ENCODE results near the gene DDX11. TPM values are rescaled to one million over a fixed set of nuclear protein-coding genes. Genes with fewer than 3 reads are reported as not detected.

The DDX11 gene
- total and polyA plus RNA-seq, 2 of the 4 experiments (the other 2 are of a cell fraction), result 10.8 to 17.6 TPM

DNA sequence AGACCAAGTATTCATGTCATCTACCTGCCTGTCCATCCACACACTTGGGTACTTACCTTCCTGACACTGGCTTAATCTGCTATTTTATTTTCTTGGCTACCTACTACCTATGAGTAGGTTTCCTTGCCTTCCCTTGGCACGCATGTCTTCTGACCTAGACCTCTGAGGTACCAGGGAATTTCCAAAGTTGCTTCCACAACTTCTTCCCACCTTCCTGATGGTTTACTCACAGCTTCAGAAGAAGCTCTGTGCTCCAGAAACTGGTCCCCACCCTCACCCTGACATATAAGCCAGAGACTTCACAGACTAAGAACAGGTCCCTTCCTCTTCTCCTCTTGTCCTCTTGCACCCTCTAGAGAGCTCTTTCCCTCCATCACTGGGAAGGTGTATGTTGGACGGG lies 35.7 kb upstream of the DDX11 start:
- H3K27ac ChIP-seq (ENCODE audit: insufficient read depth, low read length), result no peak overlapping the region
- no peak overlapping the region for H2BK20ac ChIP-seq (ENCODE audit: low read depth, low read length)
- H3K27me3 ChIP-seq (ENCODE audit: control insufficient read depth, insufficient read depth, low read length), result peaks cover 7% of the 10 kb centered on the region
- in situ Hi-C loops (cut with MboI; ENCODE audit: low sequenced_read_pairs) (no loop called here), intact Hi-C loops (cut with micrococcal nuclease) (no loop called here), dilution Hi-C loops (cut with HindIII; ENCODE audit: low sequenced_read_pairs, unreplicated experiment) (no loop called here)
- H2AFZ ChIP-seq (replicated peaks; ENCODE audit: low read length, poor library complexity), result no peak overlapping the region
- H3K23ac ChIP-seq (ENCODE audit: low read depth, low read length), result no peak overlapping the region
- ATAC-seq (ENCODE audit: low read depth) (no peak), DNase-seq (no peak)
- H2BK15ac ChIP-seq (ENCODE audit: low read depth, low read length), result no peak overlapping the region
- H2AK5ac ChIP-seq (ENCODE audit: low read depth, low read length), result no peak overlapping the region
- ChIA-PET CTCF (no interaction called here), POLR2A (ENCODE audit: unreplicated experiment) (no interaction called here)
- H2AK9ac ChIP-seq (replicated peaks; ENCODE audit: low read depth, low read length, poor library complexity), result no peak overlapping the region
- no peak for TF ChIP-seq MXI1 (IDR thresholded peaks at IDR 0.05; ENCODE audit: borderline replicate concordance, low read depth, low read length)
- no peak for TF ChIP-seq FOS (IDR thresholded peaks at IDR 0.05; ENCODE audit: low read depth, low read length)
- TF ChIP-seq RAD21 (IDR thresholded peaks at IDR 0.05; ENCODE audit: low read length), result no peak
- TF ChIP-seq RFX5 (IDR thresholded peaks at IDR 0.05; ENCODE audit: low read depth, low read length), result no peak
- no peak for TF ChIP-seq CTCF (conservative IDR thresholded peaks at IDR 0.05; ENCODE audit: low read depth, low read length)
- no peak for TF ChIP-seq CEBPB (IDR thresholded peaks at IDR 0.05; ENCODE audit: low read depth, low read length)
- no peak for TF ChIP-seq MAFK (IDR thresholded peaks at IDR 0.05; ENCODE audit: low read depth, low read length)
- TF ChIP-seq CHD1 (IDR thresholded peaks at IDR 0.05; ENCODE audit: low read depth, low read length), result no peak
- TF ChIP-seq RCOR1 (IDR thresholded peaks at IDR 0.05; ENCODE audit: insufficient replicate concordance, low read length), result no peak
- TF ChIP-seq BHLHE40 (IDR thresholded peaks at IDR 0.05; ENCODE audit: low read depth, low read length), result no peak
- no peak for TF ChIP-seq MAZ (IDR thresholded peaks at IDR 0.05; ENCODE audit: borderline replicate concordance, low read depth, low read length)
- TF ChIP-seq, protein P1, sequence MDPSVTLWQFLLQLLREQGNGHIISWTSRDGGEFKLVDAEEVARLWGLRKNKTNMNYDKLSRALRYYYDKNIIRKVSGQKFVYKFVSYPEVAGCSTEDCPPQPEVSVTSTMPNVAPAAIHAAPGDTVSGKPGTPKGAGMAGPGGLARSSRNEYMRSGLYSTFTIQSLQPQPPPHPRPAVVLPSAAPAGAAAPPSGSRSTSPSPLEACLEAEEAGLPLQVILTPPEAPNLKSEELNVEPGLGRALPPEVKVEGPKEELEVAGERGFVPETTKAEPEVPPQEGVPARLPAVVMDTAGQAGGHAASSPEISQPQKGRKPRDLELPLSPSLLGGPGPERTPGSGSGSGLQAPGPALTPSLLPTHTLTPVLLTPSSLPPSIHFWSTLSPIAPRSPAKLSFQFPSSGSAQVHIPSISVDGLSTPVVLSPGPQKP (IDR thresholded peaks at IDR 0.05; ENCODE audit: borderline replicate concordance, low read depth, low read length), result no peak
- no peaks in the 10 kb centered on the region for H3K9me3 ChIP-seq (ENCODE audit: control insufficient read depth, insufficient read depth, low read length)
- no peak overlapping the region for H4K91ac ChIP-seq (ENCODE audit: insufficient read depth, low read depth, low read length)
- peaks cover 3% of the 10 kb centered on the region; the same call in 1 of the 2 replicates for H3K4me1 ChIP-seq (ENCODE audit: control insufficient read depth, insufficient read depth, low read length)
- H3K14ac ChIP-seq (replicated peaks; ENCODE audit: low read depth, low read length), result no peak overlapping the region
- no peak overlapping the region for H4K8ac ChIP-seq (ENCODE audit: low read depth in 2 of 2, low read length in 2 of 2)
- H3K18ac ChIP-seq (ENCODE audit: low read depth, low read length), result no peak overlapping the region
- H4K20me1 ChIP-seq (ENCODE audit: insufficient read depth, low read length), result no peaks in the 10 kb centered on the region
- no peak overlapping the region for H2BK120ac ChIP-seq (ENCODE audit: low read depth, low read length)
- whole genome bisulfite sequencing, 2 experiments (ENCODE audit: extremely low coverage in 2 of 2, insufficient read length in 1 of 2), result no CpG with 5 or more reads among the region's 2 CpGs
- H4K5ac ChIP-seq (ENCODE audit: low read depth, low read length), result no peak overlapping the region
- H3K4me2 ChIP-seq (ENCODE audit: low read depth, low read length), result no peak overlapping the region
- H3K36me3 ChIP-seq (ENCODE audit: control insufficient read depth, insufficient read depth, low read length), result no peaks in the 10 kb centered on the region
- BruUV-seq (replicated peaks), result no TSS peak
- no peaks in the 10 kb centered on the region for H3K79me1 ChIP-seq (ENCODE audit: low read depth in 1 of 2, low read length in 2 of 2)
- H2BK5ac ChIP-seq (ENCODE audit: low read depth, low read length, poor library complexity, severe bottlenecking), result no peak overlapping the region
- no peak overlapping the region for H3K4me3 ChIP-seq (ENCODE audit: insufficient read depth, low read depth, low read length)
- no peaks in the 10 kb centered on the region for H3K9me1 ChIP-seq (ENCODE audit: insufficient read depth, low read length)
- H3K9ac ChIP-seq (ENCODE audit: low read depth, low read length), result no peak overlapping the region
- no peak overlapping the region for H3K4ac ChIP-seq (ENCODE audit: low read depth, low read length)
- H3K56ac ChIP-seq (ENCODE audit: extremely low read depth, insufficient read depth, low read length), result no peak overlapping the region

Measured in IMR-90 (cell line).